Activated naive CD8-positive, alpha-beta T cell treated with anti-CD3 and anti-CD28 coated beads, Interleukin-2, amount 50 U/mL, for 24 hours (primary cell): ENCODE measurements around the gene SRBD1.

Experiments used
- ATAC-seq: fragments of 150-1000 bp; cut with Tn5 transposase; one replicate; pipeline ENCODE4 v1.10.0; 2021
- DNase-seq: peaks from one replicate; pipeline ENCODE4 v3.0.0; 2021
- H3K27ac Mint-ChIP-seq: one replicate; pipeline ENCODE4 v1.8.0; 2021; ENCODE audit warnings: mild to moderate bottlenecking, mixed read lengths
- H3K27me3 Mint-ChIP-seq: one replicate; pipeline ENCODE4 v1.8.0; 2021; ENCODE audit warnings: mixed read lengths
- H3K36me3 Mint-ChIP-seq: one replicate; pipeline ENCODE4 v1.8.0; 2021; ENCODE audit warnings: low read depth, mixed read lengths
- H3K4me1 Mint-ChIP-seq: one replicate; pipeline ENCODE4 v1.8.0; 2021; ENCODE audit warnings: mixed read lengths
- H3K4me3 Mint-ChIP-seq: one replicate; pipeline ENCODE4 v1.8.0; 2021; ENCODE audit warnings: mild to moderate bottlenecking, moderate library complexity, mixed read lengths
- H3K9me3 Mint-ChIP-seq: one replicate; pipeline ENCODE4 v1.8.0; 2021; ENCODE audit warnings: mixed read lengths

The SRBD1 gene

GRCh38 chr2:45588158-45588829 is 22.8 kb downstream of the SRBD1 start:
- H3K36me3 Mint-ChIP-seq = peaks cover 26% of the 10 kb centered on the region
- H3K9me3 Mint-ChIP-seq = no peaks in the 10 kb centered on the region
- no peak overlapping the region for H3K27ac Mint-ChIP-seq

DNA sequence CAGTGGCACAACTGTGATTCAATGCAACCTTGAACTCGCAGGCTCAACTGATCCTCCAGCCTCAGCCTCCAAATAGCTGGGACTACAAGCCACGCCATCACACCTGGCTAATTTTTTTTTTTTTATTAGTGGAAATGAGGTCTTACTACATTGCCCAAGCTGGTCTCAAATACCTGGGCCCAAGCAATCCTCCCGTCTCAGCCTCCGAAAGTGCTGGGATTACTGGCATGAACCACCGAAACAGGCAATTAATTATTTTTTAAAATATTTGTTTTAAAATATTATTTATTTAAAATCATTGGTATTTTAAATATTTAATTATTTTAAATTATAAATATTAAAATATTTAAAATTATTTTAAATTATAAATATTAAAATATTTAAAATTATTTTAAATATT is 24.5 kb downstream of the SRBD1 start:
- no peaks in the 10 kb centered on the region for H3K9me3 Mint-ChIP-seq
- H3K4me1 Mint-ChIP-seq = peaks cover 16% of the 10 kb centered on the region
- DNase-seq = no peak
- no peak overlapping the region for H3K4me3 Mint-ChIP-seq
- no peak overlapping the region for H3K27ac Mint-ChIP-seq
- H3K27me3 Mint-ChIP-seq = no peaks in the 10 kb centered on the region
- ATAC-seq = no peak
- peaks cover 17% of the 10 kb centered on the region for H3K36me3 Mint-ChIP-seq

More at GRCh38 chr2:45588158-45588829, 22.8 kb downstream of the SRBD1 start:
- H3K4me3 Mint-ChIP-seq = no peak overlapping the region
- ATAC-seq (no peak), DNase-seq (no peak)
- peaks cover 16% of the 10 kb centered on the region for H3K4me1 Mint-ChIP-seq
- H3K27me3 Mint-ChIP-seq = no peaks in the 10 kb centered on the region

- peaks cover 16% of the 10 kb centered on the region for H3K4me1 Mint-ChIP-seq
- H3K27me3 Mint-ChIP-seq = no peaks in the 10 kb centered on the region
- H3K9me3 Mint-ChIP-seq = no peaks in the 10 kb centered on the region
- no peak overlapping the region for H3K4me3 Mint-ChIP-seq
- peaks cover 12% of the 10 kb centered on the region for H3K36me3 Mint-ChIP-seq
- H3K27ac Mint-ChIP-seq = no peak overlapping the region
- no peak for DNase-seq
- no peak for ATAC-seq
Observed at GRCh38 chr2:45585267-45585861, 25.7 kb downstream of the SRBD1 start.

DNA sequence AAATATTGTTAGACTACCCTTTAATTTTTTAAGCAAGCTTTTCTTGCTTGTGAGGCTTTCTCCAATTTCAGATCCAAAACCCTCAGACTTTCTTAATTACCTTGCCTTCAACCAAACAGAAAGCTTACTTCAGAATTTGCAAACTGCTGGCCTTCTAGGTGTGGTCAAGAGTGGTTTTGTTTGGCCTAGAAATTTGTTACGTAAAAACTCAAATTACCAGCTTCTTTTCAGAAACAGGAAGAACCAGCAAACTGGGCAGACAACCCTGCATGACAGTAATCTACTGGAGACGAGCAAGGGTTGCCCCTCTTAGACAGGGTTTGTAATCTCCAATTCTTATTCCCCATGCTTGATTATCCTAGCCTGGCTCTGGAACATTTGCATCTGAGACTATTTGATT is 27.1 kb downstream of the SRBD1 start:
- Mint-ChIP-seq H3K9me3 (no peaks in the 10 kb centered on the region), H3K27me3 (no peaks in the 10 kb centered on the region), H3K27ac (no peak overlapping the region), H3K4me3 (no peak overlapping the region), H3K36me3 (peaks cover 6% of the 10 kb centered on the region), H3K4me1 (peaks cover 14% of the 10 kb centered on the region)
- ATAC-seq = no peak
- DNase-seq = no peak

- Mint-ChIP-seq H3K36me3 (peaks cover 8% of the 10 kb centered on the region), H3K4me3 (no peak overlapping the region), H3K27ac (no peak overlapping the region), H3K9me3 (no peaks in the 10 kb centered on the region), H3K27me3 (no peaks in the 10 kb centered on the region), H3K4me1 (peaks cover 1% of the 10 kb centered on the region)
- DNase-seq (no peak), ATAC-seq (no peak)
Observed at GRCh38 chr2:45582522-45582921, 28.5 kb downstream of the SRBD1 start.

- no peaks in the 10 kb centered on the region for H3K9me3 Mint-ChIP-seq
- no peaks in the 10 kb centered on the region for H3K27me3 Mint-ChIP-seq
- peaks cover 1% of the 10 kb centered on the region for H3K4me1 Mint-ChIP-seq
- H3K4me3 Mint-ChIP-seq = no peak overlapping the region
- no peak overlapping the region for H3K27ac Mint-ChIP-seq
- peaks cover 19% of the 10 kb centered on the region for H3K36me3 Mint-ChIP-seq
- ATAC-seq = no peak
- DNase-seq = no peak
Observed at GRCh38 chr2:45578056-45578843, 32.8 kb downstream of the SRBD1 start.

- Mint-ChIP-seq H3K9me3 (no peaks in the 10 kb centered on the region), H3K27me3 (no peaks in the 10 kb centered on the region), H3K27ac (no peak overlapping the region), H3K4me1 (peaks cover 1% of the 10 kb centered on the region), H3K4me3 (no peak overlapping the region), H3K36me3 (peaks cover 23% of the 10 kb centered on the region)
- no peak for ATAC-seq
- DNase-seq = no peak
Observed at GRCh38 chr2:45577441-45577840, 33.6 kb downstream of the SRBD1 start.

DNA sequence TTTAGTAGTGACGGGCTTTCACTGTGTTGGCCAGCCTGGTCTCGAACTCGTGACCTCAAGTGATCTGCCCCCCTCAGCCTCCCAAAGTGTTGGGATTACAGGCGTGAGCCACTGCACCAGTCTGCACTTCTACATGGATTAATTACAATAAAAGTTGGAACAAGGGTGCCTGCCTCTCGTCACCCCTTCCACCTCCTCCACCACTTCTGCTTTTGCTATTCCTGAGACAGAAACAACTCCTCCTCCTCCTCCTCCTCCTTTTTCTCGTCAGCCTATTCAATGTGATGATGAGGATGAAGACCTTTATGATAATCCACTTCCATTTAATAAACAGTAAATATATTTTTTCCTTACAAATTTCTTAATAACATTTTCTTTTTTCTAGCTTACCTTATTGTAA is 35.2 kb downstream of the SRBD1 start:
- no peak overlapping the region for H3K4me3 Mint-ChIP-seq
- DNase-seq (no peak), ATAC-seq (no peak)
- H3K4me1 Mint-ChIP-seq = peaks cover 1% of the 10 kb centered on the region
- no peaks in the 10 kb centered on the region for H3K9me3 Mint-ChIP-seq
- H3K36me3 Mint-ChIP-seq = peaks cover 32% of the 10 kb centered on the region
- no peak overlapping the region for H3K27ac Mint-ChIP-seq
- H3K27me3 Mint-ChIP-seq = no peaks in the 10 kb centered on the region

GRCh38 chr2:45572979-45573378 is 38.1 kb downstream of the SRBD1 start:
- H3K36me3 Mint-ChIP-seq = peaks cover 45% of the 10 kb centered on the region

GRCh38 chr2:45571940-45572339 is 39.1 kb downstream of the SRBD1 start:
- Mint-ChIP-seq H3K36me3 (peaks cover 49% of the 10 kb centered on the region), H3K4me1 (peaks cover 14% of the 10 kb centered on the region), H3K9me3 (no peaks in the 10 kb centered on the region), H3K27me3 (no peaks in the 10 kb centered on the region), H3K4me3 (no peak overlapping the region), H3K27ac (no peak overlapping the region)
- no peak for DNase-seq
- no peak for ATAC-seq

More at GRCh38 chr2:45572979-45573378, 38.1 kb downstream of the SRBD1 start:
- Mint-ChIP-seq H3K4me3 (no peak overlapping the region), H3K4me1 (peaks cover 8% of the 10 kb centered on the region), H3K9me3 (no peaks in the 10 kb centered on the region), H3K27ac (no peak overlapping the region), H3K27me3 (no peaks in the 10 kb centered on the region)
- DNase-seq = no peak
- ATAC-seq = no peak

- peaks cover 49% of the 10 kb centered on the region for H3K36me3 Mint-ChIP-seq
- no peak for DNase-seq
- ATAC-seq = no peak
- no peaks in the 10 kb centered on the region for H3K9me3 Mint-ChIP-seq
- no peak overlapping the region for H3K4me3 Mint-ChIP-seq
- peaks cover 14% of the 10 kb centered on the region for H3K4me1 Mint-ChIP-seq
- H3K27me3 Mint-ChIP-seq = no peaks in the 10 kb centered on the region
- H3K27ac Mint-ChIP-seq = no peak overlapping the region
Observed at GRCh38 chr2:45570671-45571334, 40.3 kb downstream of the SRBD1 start.

GRCh38 chr2:45568935-45569334 is 42.1 kb downstream of the SRBD1 start:
- Mint-ChIP-seq H3K27ac (no peak overlapping the region), H3K4me1 (peaks cover 17% of the 10 kb centered on the region), H3K27me3 (no peaks in the 10 kb centered on the region), H3K36me3 (peaks cover 49% of the 10 kb centered on the region), H3K9me3 (peaks cover 3% of the 10 kb centered on the region), H3K4me3 (no peak overlapping the region)
- ATAC-seq = no peak
- DNase-seq = no peak

- peak overlapping the region; percentile 96 for H3K27ac Mint-ChIP-seq
- H3K4me1 Mint-ChIP-seq = peaks cover 22% of the 10 kb centered on the region
- ATAC-seq (peak; percentile 99), DNase-seq (no peak)
- peaks cover 44% of the 10 kb centered on the region for H3K36me3 Mint-ChIP-seq
- peaks cover 3% of the 10 kb centered on the region for H3K9me3 Mint-ChIP-seq
- H3K4me3 Mint-ChIP-seq = peak overlapping the region; percentile 77
- H3K27me3 Mint-ChIP-seq = no peaks in the 10 kb centered on the region
Observed at GRCh38 chr2:45567974-45568789, 42.9 kb downstream of the SRBD1 start.
